Spleen (tissue), 7 donors: Measurements from ENCODE around the gene TAS2R60.
"Not testable (repeated sequence)": the region's sequence is repeated elsewhere in the genome, so short reads cannot be mapped to it uniquely, and the experiment has no call there.

Source experiments
- CTCF ChIP-seq, 11 experiments: fragments of 200-600 bp in 7 of 11; fragments of 450-650 bp in 4 of 11; sonication (generic) in 4 of 11; IDR thresholded peaks in 8 of 11; conservative IDR thresholded peaks in 3 of 11; 1 replicate in 7 of 11; 2 replicates in 4 of 11; pipeline versions ENCODE4 v1.4.0 to v1.8.0; 2016 to 2021; ENCODE audit warnings: antibody characterized with exemption in 11 of 11, inconsistent platforms in 4 of 11, mild to moderate bottlenecking in 1 of 11
- POLR2A ChIP-seq, 3 donors: fragments of 450-650 bp; IDR thresholded peaks; one replicate each; pipeline ENCODE4 v1.5.1; 2017; ENCODE audit warnings: antibody characterized with exemption in 3 of 3, mild to moderate bottlenecking in 1 of 3
- POLR2AphosphoS5 ChIP-seq, 3 donors: sonication (generic); formaldehyde crosslinking; IDR thresholded peaks; one replicate each; pipeline ENCODE4 v1.5.1; 2017; ENCODE audit warnings: antibody characterized with exemption in 3 of 3
- donor health status: DM: no; HTN: no; CAD: no; lungs with moderate emphysema.
- donor health status: DM: no; HTN: no; CAD: no.
- donor health status: DM: no; HTN: no; CAD: no.

GRCh38 chr7:143472071-143472689 is 28.9 kb downstream of the TAS2R60 start:
- TF ChIP-seq CTCF (IDR thresholded peaks at IDR 0.05 in 8 of 11, conservative IDR thresholded peaks at IDR 0.05 in 3 of 11); POLR2AphosphoS5 (IDR thresholded peaks at IDR 0.05); POLR2A (IDR thresholded peaks at IDR 0.05): not testable (repeated sequence)
